SK-N-SH treated with all-trans-retinoic acid at 6 μM for 48 hours (cell line): ENCODE measurements around the gene ABHD3.
"Not testable (repeated sequence)": the region's sequence is repeated elsewhere in the genome, so short reads cannot be mapped to it uniquely, and the experiment has no call there.

Source experiments
- ATAC-seq: fragments of 200-7000 bp; cut with Tn5 transposase; 3 replicates; pipeline ENCODE4 v1.9.1; 2020; ENCODE audit warnings: mild to moderate bottlenecking, moderate library complexity
- ARNTL ChIP-seq: fragments of 450-650 bp; formaldehyde crosslinking; IDR thresholded peaks from 2 replicates; pipeline ENCODE4 v1.5.0; 2020; ENCODE audit warnings: low read depth, mild to moderate bottlenecking, moderate library complexity, borderline replicate concordance
- BACH2 ChIP-seq: fragments of 250-450 bp; sonication (Bioruptor Pico); IDR thresholded peaks from 2 replicates; pipeline ENCODE4 v1.9.0; 2021; ENCODE audit warnings: mild to moderate bottlenecking, borderline replicate concordance
- CREB5 ChIP-seq: fragments of 250-450 bp; sonication (Bioruptor Pico); IDR thresholded peaks from 2 replicates; pipeline ENCODE4 v1.5.1; 2020; ENCODE audit warnings: low read depth, mild to moderate bottlenecking, moderate library complexity
- CSDC2 ChIP-seq: fragments of 250-450 bp; sonication (Bioruptor Pico); IDR thresholded peaks from 2 replicates; pipeline ENCODE4 v1.5.0; 2020; ENCODE audit warnings: mild to moderate bottlenecking, moderate library complexity
- CSRNP3 ChIP-seq: fragments of 250-450 bp; sonication (Bioruptor Pico); IDR thresholded peaks from 2 replicates; pipeline ENCODE4 v1.5.1; 2021; ENCODE audit warnings: mild to moderate bottlenecking, moderate library complexity
- ESRRG ChIP-seq: fragments of 250-450 bp; sonication (Bioruptor Pico); IDR thresholded peaks from 2 replicates; pipeline ENCODE4 v1.6.1; 2021; ENCODE audit warnings: mild to moderate bottlenecking
- GLIS3 ChIP-seq: fragments of 250-450 bp; sonication (Bioruptor Pico); IDR thresholded peaks from 2 replicates; pipeline ENCODE4 v1.5.0; 2020; ENCODE audit warnings: mild to moderate bottlenecking, moderate library complexity
- ISL1 ChIP-seq: fragments of 250-450 bp; sonication (Bioruptor Pico); IDR thresholded peaks from 2 replicates; pipeline ENCODE4 v2.1.2; 2022; ENCODE audit warnings: mild to moderate bottlenecking, moderate library complexity
- OSR1 ChIP-seq: fragments of 250-450 bp; sonication (Bioruptor Pico); IDR thresholded peaks from 2 replicates; pipeline ENCODE4 v1.8.0; 2022; ENCODE audit warnings: moderate library complexity, mild to moderate bottlenecking, inconsistent platforms
- PATZ1 ChIP-seq: fragments of 250-450 bp; sonication (Bioruptor Pico); IDR thresholded peaks from 2 replicates; pipeline ENCODE4 v1.8.0; 2020; ENCODE audit warnings: mild to moderate bottlenecking, moderate library complexity, borderline replicate concordance
- POU6F1 ChIP-seq: fragments of 250-450 bp; sonication (Bioruptor Pico); IDR thresholded peaks from 2 replicates; pipeline ENCODE4 v1.8.0; 2021; ENCODE audit warnings: low read depth, mild to moderate bottlenecking, moderate library complexity, borderline replicate concordance
- PPARA ChIP-seq: fragments of 250-450 bp; sonication (Bioruptor Pico); IDR thresholded peaks from 2 replicates; pipeline ENCODE4 v1.5.0; 2020; ENCODE audit warnings: mild to moderate bottlenecking, borderline replicate concordance
- RARB ChIP-seq: fragments of 250-450 bp; sonication (Bioruptor Pico); IDR thresholded peaks from 2 replicates; pipeline ENCODE4 v1.8.0; 2021; ENCODE audit warnings: mild to moderate bottlenecking, moderate library complexity
- SNAI2 ChIP-seq: fragments of 250-450 bp; sonication (Bioruptor Pico); IDR thresholded peaks from 2 replicates; pipeline ENCODE4 v1.5.0; 2020; ENCODE audit warnings: mild to moderate bottlenecking, moderate library complexity
- TCF4 ChIP-seq: fragments of 250-450 bp; sonication (Bioruptor Pico); IDR thresholded peaks from 2 replicates; pipeline ENCODE4 v1.8.0; 2021; ENCODE audit warnings: mild to moderate bottlenecking, moderate library complexity, borderline replicate concordance
- TOX ChIP-seq: fragments of 250-450 bp; sonication (Bioruptor Pico); IDR thresholded peaks from 2 replicates; pipeline ENCODE4 v1.8.0; 2021; ENCODE audit warnings: mild to moderate bottlenecking, moderate library complexity, borderline replicate concordance
- TSHZ2 ChIP-seq: fragments of 250-450 bp; sonication (Bioruptor Pico); IDR thresholded peaks from 2 replicates; pipeline ENCODE4 v1.5.0; 2020; ENCODE audit warnings: mild to moderate bottlenecking, moderate library complexity
- ZC3H10 ChIP-seq: fragments of 250-450 bp; sonication (Bioruptor Pico); IDR thresholded peaks from 2 replicates; pipeline ENCODE4 v1.5.1; 2021; ENCODE audit warnings: mild to moderate bottlenecking, moderate library complexity
- ZFP3 ChIP-seq: fragments of 250-450 bp; sonication (Bioruptor Pico); IDR thresholded peaks from 2 replicates; pipeline ENCODE4 v1.5.0; 2020; ENCODE audit warnings: mild to moderate bottlenecking, moderate library complexity
- ZFP30 ChIP-seq: fragments of 450-650 bp; formaldehyde crosslinking; IDR thresholded peaks from 2 replicates; pipeline ENCODE4 v1.5.0; 2022; ENCODE audit warnings: mild to moderate bottlenecking, moderate library complexity
- ZNF565 ChIP-seq: fragments of 450-650 bp; formaldehyde crosslinking; conservative IDR thresholded peaks from 2 replicates; pipeline ENCODE4 v1.5.0; 2020; ENCODE audit warnings: low read depth, mild to moderate bottlenecking, moderate library complexity
- ZNF70 ChIP-seq: fragments of 450-650 bp; formaldehyde crosslinking; IDR thresholded peaks from 2 replicates; pipeline ENCODE4 v1.5.0; 2020; ENCODE audit warnings: mild to moderate bottlenecking, moderate library complexity
- ZNF8 ChIP-seq: fragments of 450-650 bp; formaldehyde crosslinking; IDR thresholded peaks from 2 replicates; pipeline ENCODE4 v1.5.0; 2020; ENCODE audit warnings: mild to moderate bottlenecking, moderate library complexity

Gene ABHD3

GRCh38 chr18:21652073-21652472 lies 52.5 kb downstream of the ABHD3 start:
- ATAC-seq = no peak
- TF ChIP-seq ZNF565 (no peak), ZFP30 (CRISPR knock-in tag) (no peak), ESRRG (CRISPR knock-in tag) (no peak), ZNF8 (CRISPR knock-in tag) (no peak), TCF4 (CRISPR knock-in tag) (no peak), CREB5 (CRISPR knock-in tag) (no peak), CSDC2 (CRISPR knock-in tag) (no peak), ARNTL (CRISPR knock-in tag) (no peak)

- ATAC-seq = no peak
- TF ChIP-seq TCF4 (CRISPR knock-in tag) (no peak), ESRRG (CRISPR knock-in tag) (no peak), ZNF8 (CRISPR knock-in tag) (no peak), ARNTL (CRISPR knock-in tag) (no peak), ZC3H10 (CRISPR knock-in tag) (no peak), ZFP30 (CRISPR knock-in tag) (no peak), ISL1 (no peak), GLIS3 (no peak), CSDC2 (CRISPR knock-in tag) (no peak), TOX (CRISPR knock-in tag) (no peak), BACH2 (CRISPR knock-in tag) (no peak), POU6F1 (no peak)
Observed at GRCh38 chr18:21650311-21650710, 54.3 kb downstream of the ABHD3 start.

GRCh38 chr18:21640375-21640774 lies 64.2 kb downstream of the ABHD3 start:
- not testable (repeated sequence) for ATAC-seq

GRCh38 chr18:21638822-21639221 lies 65.8 kb downstream of the ABHD3 start:
- TF ChIP-seq ISL1 (no peak), CSDC2 (CRISPR knock-in tag) (no peak), TOX (CRISPR knock-in tag) (no peak), BACH2 (CRISPR knock-in tag) (no peak), CSRNP3 (CRISPR knock-in tag) (no peak), RARB (CRISPR knock-in tag) (no peak), ZNF70 (CRISPR knock-in tag) (no peak), TSHZ2 (CRISPR knock-in tag) (no peak), ZFP3 (no peak), TCF4 (CRISPR knock-in tag) (no peak), PATZ1 (CRISPR knock-in tag) (no peak), OSR1 (CRISPR knock-in tag) (no peak), PPARA (CRISPR knock-in tag) (no peak), ZFP30 (CRISPR knock-in tag) (no peak), SNAI2 (CRISPR knock-in tag) (no peak), CREB5 (CRISPR knock-in tag) (no peak), ZC3H10 (CRISPR knock-in tag) (no peak)
- no peak for ATAC-seq
